ENCODE measurements around the gene SPOP.

The SPOP gene

DNA sequence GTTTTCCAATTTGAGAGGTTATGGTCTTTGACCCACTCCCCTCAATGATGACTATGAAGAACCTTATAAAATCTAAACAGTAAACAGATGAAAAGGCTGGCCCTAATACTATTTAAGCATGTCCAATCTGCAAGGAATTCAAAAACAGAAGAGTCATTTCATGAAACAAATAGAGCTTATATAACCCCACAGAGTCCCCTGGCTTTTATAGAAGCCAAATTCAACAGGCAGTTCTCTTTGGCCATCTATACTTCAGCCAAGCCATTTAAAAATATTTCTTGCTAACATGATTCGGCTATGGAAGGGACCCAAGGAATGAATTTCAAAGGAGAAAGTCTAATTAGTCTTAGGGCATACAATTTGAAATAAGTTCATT, 43.4 kb downstream of the SPOP start:
- no peak overlapping the region for H3K4me3 ChIP-seq (ENCODE audit: low read depth, low read length)
- TF ChIP-seq, protein P1, sequence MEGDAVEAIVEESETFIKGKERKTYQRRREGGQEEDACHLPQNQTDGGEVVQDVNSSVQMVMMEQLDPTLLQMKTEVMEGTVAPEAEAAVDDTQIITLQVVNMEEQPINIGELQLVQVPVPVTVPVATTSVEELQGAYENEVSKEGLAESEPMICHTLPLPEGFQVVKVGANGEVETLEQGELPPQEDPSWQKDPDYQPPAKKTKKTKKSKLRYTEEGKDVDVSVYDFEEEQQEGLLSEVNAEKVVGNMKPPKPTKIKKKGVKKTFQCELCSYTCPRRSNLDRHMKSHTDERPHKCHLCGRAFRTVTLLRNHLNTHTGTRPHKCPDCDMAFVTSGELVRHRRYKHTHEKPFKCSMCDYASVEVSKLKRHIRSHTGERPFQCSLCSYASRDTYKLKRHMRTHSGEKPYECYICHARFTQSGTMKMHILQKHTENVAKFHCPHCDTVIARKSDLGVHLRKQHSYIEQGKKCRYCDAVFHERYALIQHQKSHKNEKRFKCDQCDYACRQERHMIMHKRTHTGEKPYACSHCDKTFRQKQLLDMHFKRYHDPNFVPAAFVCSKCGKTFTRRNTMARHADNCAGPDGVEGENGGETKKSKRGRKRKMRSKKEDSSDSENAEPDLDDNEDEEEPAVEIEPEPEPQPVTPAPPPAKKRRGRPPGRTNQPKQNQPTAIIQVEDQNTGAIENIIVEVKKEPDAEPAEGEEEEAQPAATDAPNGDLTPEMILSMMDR (IDR thresholded peaks at IDR 0.05; ENCODE audit: low read depth, low read length), result no peak
- H3K36me3 ChIP-seq, result peaks cover 12% of the 10 kb centered on the region
- no peaks in the 10 kb centered on the region for H3K27me3 ChIP-seq (ENCODE audit: insufficient read depth, low read depth, severe bottlenecking)
- no peak for DNase-seq
- no peaks in the 10 kb centered on the region for H3K9me3 ChIP-seq (ENCODE audit: severe bottlenecking)
- no peak overlapping the region for H3K27ac ChIP-seq

DNA sequence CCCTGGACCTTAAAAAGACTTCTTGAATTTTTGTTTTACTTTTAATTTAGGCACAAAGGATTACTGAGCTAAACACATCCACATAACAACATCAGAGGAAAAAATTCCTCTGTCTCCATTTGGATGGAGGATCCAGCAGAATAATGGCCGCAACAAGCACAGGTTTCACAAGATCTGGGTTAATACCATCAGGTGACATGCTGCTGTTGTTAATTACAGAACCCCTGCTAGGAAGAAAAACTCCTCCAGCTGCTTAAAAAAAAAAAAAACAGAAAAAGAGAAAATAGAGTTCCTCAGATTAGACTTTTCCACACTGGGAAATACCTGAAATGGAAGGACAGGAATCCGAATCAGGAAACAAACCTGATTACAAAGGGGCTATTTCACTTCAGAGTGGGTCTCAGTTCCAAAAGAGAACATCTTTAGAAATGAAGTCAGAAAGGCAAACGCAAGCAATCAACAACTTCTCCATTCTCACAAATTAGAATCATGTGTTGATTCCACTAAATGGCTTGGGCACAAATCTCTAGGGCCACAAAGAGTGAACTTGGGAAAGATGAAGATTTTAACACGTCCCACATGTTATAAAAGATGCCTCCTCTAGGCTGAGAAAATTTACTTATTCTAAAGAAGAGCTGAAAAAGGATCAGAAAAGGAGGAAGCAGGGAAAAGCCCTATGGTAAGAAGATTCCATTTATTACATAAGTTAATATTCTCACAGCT, 44.0 kb downstream of the SPOP start:
- TF ChIP-seq, protein P1 (IDR thresholded peaks at IDR 0.05; ENCODE audit: low read depth, low read length), result no peak
- H3K27ac ChIP-seq, result peak overlapping the region; percentile 25
- H3K27me3 ChIP-seq (ENCODE audit: insufficient read depth, low read depth, severe bottlenecking), result no peaks in the 10 kb centered on the region
- peaks cover 10% of the 10 kb centered on the region for H3K36me3 ChIP-seq
- no peak overlapping the region for H3K4me3 ChIP-seq (ENCODE audit: low read depth, low read length)
- no peak for DNase-seq
- no peaks in the 10 kb centered on the region for H3K9me3 ChIP-seq (ENCODE audit: severe bottlenecking)

GRCh38 chr17:49633250-49633649, 44.6 kb downstream of the SPOP start:
- DNase-seq, result peak; percentile 22
- Histone ChIP-seq H3K27me3 (ENCODE audit: insufficient read depth, low read depth, severe bottlenecking) (no peaks in the 10 kb centered on the region), H3K9me3 (ENCODE audit: severe bottlenecking) (no peaks in the 10 kb centered on the region), H3K27ac (peak overlapping the region; percentile 25), H3K4me3 (ENCODE audit: low read depth, low read length) (no peak overlapping the region), H3K36me3 (peaks cover 10% of the 10 kb centered on the region)
- TF ChIP-seq, protein P1 (IDR thresholded peaks at IDR 0.05; ENCODE audit: low read depth, low read length), result no peak

DNA sequence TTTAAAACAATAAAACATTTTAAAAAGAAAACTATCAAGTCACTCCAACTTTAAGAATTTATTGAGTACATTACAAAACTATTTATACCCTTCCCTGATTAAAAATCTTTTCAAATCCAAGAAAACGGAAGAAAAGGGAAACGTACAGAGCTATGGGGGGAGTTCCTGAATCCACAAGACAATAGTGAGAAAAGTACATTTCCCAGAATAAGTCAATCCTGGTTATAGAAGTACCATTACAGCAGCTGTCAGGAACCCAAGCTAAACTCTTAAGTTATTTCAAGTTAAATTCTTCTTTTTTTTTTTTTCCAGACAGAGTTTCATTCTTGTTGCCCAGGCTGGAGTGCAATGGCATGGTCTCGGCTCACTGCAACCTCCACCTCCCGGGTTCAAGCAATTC, 45.7 kb downstream of the SPOP start:
- no peaks in the 10 kb centered on the region for H3K9me3 ChIP-seq (ENCODE audit: severe bottlenecking)
- no peak overlapping the region for H3K27ac ChIP-seq
- H3K36me3 ChIP-seq, result peaks cover 5% of the 10 kb centered on the region
- DNase-seq, result no peak
- H3K4me3 ChIP-seq (ENCODE audit: low read depth, low read length), result no peak overlapping the region
- H3K27me3 ChIP-seq (ENCODE audit: insufficient read depth, low read depth, severe bottlenecking), result no peaks in the 10 kb centered on the region
- TF ChIP-seq, protein P1 (IDR thresholded peaks at IDR 0.05; ENCODE audit: low read depth, low read length), result no peak

DNA sequence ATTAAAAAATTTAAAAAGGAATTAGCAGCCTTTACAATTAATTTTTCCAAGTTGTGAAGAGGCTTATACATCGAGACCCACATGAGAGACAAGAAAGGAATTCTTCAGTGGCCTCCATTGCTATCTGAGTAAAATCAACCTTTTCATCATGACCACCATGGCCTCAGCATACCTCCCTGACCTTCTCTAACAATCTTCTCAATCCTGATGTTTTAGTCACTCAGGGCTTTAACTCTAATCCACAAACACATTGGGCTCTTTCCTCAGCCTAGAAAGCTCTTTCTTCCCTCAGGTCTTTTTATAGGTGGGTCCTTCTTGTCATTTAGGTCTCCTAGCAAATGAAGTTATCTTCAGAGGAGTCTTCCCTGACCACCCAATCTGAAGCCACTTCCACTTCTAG, 46.4 kb downstream of the SPOP start:
- TF ChIP-seq, protein P1 (IDR thresholded peaks at IDR 0.05; ENCODE audit: low read depth, low read length), result no peak
- Histone ChIP-seq H3K4me3 (ENCODE audit: low read depth, low read length) (no peak overlapping the region), H3K27me3 (ENCODE audit: insufficient read depth, low read depth, severe bottlenecking) (no peaks in the 10 kb centered on the region), H3K36me3 (peaks cover 5% of the 10 kb centered on the region), H3K9me3 (ENCODE audit: severe bottlenecking) (no peaks in the 10 kb centered on the region), H3K27ac (no peak overlapping the region)
- DNase-seq, result no peak
